ENCODE data around the gene BICD1. TPM values are rescaled to one million over a fixed set of nuclear protein-coding genes. Genes with fewer than 3 reads are reported as not detected.
A peak's percentile ranks its signal among the peaks of the same experiment; 100 is the strongest.

The BICD1 gene
- total RNA-seq, 1 donor = 17.9 TPM

DNA sequence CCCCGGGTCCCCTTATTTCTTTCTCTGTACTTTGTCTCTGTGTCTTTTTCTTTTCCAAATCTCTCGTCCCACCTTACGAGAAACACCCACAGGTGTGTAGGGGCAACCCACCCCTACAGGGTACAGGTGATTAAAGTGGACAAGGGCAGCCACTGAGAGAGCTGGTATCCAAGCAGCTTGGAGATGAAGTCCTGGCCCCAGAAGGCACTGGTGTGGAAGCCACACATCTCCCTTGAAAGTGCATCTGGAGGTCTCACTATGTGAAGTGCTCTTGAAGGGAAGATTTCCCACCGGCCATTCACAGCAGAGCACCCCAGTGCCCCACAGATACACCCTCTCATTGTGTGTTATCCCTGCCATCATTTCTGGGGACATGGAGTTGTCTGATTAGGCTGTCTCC lies 6.3 kb upstream of the BICD1 start:
- H3K4me3 ChIP-seq (ENCODE audit: low read depth, low read length) = no peak overlapping the region
- DNase-seq (ENCODE audit: low read depth) = no peak
- TF ChIP-seq, protein P1, sequence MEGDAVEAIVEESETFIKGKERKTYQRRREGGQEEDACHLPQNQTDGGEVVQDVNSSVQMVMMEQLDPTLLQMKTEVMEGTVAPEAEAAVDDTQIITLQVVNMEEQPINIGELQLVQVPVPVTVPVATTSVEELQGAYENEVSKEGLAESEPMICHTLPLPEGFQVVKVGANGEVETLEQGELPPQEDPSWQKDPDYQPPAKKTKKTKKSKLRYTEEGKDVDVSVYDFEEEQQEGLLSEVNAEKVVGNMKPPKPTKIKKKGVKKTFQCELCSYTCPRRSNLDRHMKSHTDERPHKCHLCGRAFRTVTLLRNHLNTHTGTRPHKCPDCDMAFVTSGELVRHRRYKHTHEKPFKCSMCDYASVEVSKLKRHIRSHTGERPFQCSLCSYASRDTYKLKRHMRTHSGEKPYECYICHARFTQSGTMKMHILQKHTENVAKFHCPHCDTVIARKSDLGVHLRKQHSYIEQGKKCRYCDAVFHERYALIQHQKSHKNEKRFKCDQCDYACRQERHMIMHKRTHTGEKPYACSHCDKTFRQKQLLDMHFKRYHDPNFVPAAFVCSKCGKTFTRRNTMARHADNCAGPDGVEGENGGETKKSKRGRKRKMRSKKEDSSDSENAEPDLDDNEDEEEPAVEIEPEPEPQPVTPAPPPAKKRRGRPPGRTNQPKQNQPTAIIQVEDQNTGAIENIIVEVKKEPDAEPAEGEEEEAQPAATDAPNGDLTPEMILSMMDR (IDR thresholded peaks at IDR 0.05; ENCODE audit: insufficient read depth, low read length) = no peak

DNA sequence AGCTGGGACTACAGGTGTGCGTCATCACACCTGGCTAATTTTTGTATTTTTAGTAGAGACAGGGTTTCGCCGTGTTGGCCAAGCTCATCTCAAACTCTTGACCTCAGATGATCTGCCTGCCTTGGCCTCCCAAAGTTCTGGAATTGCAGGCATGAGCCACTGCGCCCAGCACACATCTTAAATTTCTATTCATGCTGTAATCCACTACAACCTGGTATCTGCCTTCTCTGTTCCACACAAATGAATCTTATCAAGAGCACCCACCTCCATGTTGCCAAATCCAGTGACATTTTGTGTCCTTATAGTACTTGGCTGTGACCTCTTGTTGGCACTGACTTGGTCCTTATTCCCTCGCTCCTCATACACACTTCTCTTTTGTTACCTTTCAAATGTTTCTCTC lies 5.8 kb upstream of the BICD1 start:
- TF ChIP-seq, protein P1 (IDR thresholded peaks at IDR 0.05; ENCODE audit: insufficient read depth, low read length) = no peak
- H3K4me3 ChIP-seq (ENCODE audit: low read depth, low read length) = no peak overlapping the region
- DNase-seq (ENCODE audit: low read depth) = no peak

DNA sequence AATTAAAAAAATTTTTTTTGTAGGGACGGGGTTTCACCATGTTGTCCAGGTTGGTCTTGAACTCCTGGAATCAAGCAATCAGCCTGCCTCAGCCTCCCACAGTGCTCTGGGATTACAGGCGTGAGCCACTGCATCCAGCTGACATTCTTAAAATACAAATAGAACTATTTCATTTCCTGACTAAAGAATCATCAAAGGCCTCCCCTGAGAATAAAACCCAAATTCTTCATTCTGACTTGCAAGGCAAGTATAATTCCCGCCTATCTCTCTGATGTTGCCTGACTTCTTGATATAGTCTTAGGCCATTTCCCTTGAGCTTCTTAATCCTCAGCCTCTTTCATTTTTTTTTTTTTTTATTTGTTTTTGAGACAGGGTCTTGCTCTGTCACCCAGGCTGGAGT lies 4.4 kb upstream of the BICD1 start:
- TF ChIP-seq, protein P1 (IDR thresholded peaks at IDR 0.05; ENCODE audit: insufficient read depth, low read length) = no peak
- peak; percentile 59 for DNase-seq (ENCODE audit: low read depth)
- H3K4me3 ChIP-seq (ENCODE audit: low read depth, low read length) = no peak overlapping the region

DNA sequence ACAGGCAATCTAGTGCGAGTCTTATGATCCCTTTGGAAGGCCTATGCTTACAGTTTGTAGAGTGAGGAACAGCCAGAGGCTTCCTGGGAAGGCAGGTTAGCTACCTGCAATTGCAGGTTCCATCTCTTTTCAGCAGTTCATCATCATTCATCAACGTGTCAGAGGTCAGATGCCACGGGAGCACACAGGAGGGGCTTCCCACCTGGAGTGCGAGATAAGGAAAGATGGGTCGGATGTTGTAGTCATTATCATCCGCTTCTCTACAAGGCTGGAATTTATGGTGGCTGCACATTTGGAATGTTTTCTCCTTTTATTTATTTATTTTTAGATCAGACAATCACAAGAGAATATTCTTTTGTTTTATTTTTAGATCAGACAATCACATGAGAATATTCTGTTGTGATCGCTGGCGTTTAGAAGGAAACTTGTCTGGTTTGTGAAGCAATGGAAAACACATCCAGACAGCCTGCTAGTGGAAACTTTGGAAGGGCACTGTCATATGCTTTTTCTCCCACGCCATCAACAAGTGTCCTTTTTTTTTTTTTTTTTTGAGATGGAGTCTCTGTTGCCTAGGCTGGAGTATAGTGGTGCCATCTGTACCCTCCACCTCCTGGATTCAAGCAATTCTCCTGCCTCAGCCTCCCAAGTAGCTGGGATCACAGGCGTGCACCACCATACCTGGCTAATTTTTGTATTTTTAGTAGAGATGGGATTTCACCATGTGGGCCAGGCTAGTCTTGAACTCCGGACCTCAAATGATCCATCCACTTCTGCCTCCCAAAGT lies 1.9 kb upstream of the BICD1 start:
- TF ChIP-seq, protein P1 (IDR thresholded peaks at IDR 0.05; ENCODE audit: insufficient read depth, low read length) = no peak
- H3K4me3 ChIP-seq (ENCODE audit: low read depth, low read length) = no peak overlapping the region
- no peak for DNase-seq (ENCODE audit: low read depth)

DNA sequence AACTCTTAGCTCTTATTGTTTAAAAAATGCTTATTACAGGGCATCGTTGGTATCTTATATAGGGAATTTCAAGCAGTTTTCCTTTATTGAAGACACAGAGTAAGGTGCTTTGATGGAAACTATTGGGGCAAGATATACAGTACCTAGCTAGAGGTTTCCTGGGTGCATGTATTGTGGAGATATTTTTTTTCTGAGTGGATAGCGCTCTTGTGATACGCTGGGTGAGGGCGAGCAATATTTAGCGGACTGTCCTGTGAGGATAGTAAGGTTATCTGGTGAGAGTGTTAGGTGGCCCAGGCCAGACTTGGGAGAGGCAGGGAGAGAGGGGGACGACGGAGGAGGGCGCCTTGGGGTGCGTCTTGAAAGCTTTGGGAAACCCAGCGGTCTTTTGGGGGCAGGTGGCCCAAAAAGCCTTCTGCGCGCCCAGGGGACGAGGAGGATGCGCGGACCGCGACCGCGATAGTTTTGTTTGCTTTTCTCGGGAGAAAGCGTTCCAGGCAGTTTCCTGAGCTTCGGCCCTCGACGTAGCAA lies 596 bp upstream of the BICD1 start:
- no peak for DNase-seq (ENCODE audit: low read depth)
- TF ChIP-seq, protein P1 (IDR thresholded peaks at IDR 0.05; ENCODE audit: insufficient read depth, low read length) = no peak
- H3K4me3 ChIP-seq (ENCODE audit: low read depth, low read length) = peak overlapping the region; percentile 84

DNA sequence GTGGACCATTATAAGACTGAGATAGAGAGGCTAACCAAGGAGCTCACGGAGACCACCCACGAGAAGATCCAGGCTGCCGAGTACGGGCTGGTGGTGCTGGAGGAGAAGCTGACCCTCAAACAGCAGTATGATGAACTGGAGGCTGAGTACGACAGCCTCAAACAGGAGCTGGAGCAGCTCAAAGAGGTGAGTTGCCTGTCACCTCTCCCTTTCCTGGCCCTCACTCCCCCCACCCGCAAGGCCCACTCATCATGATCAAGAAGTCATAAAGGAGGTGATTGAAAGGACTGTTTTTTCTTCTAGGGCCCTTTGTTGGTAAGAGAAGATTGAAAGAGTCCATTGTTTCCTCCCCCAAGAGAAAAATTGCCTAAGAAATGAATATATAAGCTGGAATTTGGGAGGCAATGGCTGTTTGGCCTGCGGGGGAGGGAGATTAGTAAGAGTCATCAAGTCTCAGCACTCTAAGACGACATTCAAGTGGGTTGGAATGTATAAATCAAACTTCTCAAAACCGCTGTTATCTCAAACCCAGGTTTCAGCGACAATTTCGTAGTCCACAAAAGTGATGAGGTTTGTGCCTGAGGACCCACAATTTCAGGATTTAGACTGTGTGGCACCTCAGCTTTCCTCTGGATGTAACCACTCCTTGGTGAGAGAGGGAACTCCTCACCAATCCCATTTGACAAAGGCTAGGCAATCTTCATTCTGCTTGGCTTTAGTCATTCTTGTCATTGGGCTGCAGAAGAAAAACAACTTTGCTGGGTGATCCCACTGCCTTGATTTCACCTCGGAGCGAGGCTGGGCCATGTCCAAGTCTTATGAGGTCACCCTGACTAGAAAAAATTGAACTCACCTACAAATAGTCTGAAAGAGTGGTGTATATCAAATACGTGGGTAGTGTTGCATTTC lies 966 bp downstream of the BICD1 start:
- TF ChIP-seq, protein P1 (IDR thresholded peaks at IDR 0.05; ENCODE audit: insufficient read depth, low read length) = no peak
- DNase-seq (ENCODE audit: low read depth) = peak; percentile 65
- H3K4me3 ChIP-seq (ENCODE audit: low read depth, low read length) = peak overlapping the region; percentile 84

Data from fibroblast of the aortic adventitia (primary cell).